HG02610 (cell line): ENCODE measurements around the gene IFT52.

Source experiments
- ATAC-seq: cut with Tn5 transposase; IDR thresholded peaks from one replicate; pipeline ENCODE4 v1.9.1; 2021; ENCODE audit warnings: mild to moderate bottlenecking, moderate library complexity; ENCODE audit not compliant: unreplicated experiment

IFT52 gene

GRCh38 chr20:43689165-43689564 is 98.4 kb downstream of the IFT52 start:
- ATAC-seq = no peak

DNA sequence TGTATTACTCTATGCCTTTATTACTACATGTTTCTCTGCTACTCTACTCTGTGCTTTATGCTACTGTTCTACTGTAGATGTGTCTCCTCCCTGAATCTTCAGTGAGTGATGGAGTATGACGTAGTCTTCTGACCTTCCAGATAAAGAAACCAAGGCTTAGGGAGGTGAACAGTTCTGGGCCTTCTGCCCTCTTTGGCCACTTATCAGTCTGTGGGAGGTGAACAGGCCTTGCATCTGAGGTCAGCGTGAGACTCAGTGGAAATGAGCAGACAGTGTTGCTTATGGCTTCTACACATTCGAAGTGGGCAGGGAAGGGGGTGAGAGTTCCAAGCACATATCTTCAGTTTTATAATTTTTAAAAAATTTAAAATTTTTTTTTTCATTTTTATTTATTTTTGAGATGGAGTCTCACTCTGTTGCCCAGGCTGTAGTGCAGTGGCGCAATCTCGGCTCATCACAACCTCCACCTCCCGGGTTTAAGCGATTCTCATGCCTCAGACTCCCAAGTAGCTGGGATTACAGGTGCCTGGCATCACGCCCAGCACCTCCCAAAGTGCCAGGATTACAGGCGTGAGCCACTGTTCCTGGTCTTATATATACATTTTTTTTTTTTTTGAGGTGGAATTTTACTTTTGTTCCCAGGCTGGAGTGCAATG is 100.3 kb downstream of the IFT52 start:
- no peak for ATAC-seq

- no peak for ATAC-seq
Measured at GRCh38 chr20:43691928-43692524, 101.3 kb downstream of the IFT52 start.

DNA sequence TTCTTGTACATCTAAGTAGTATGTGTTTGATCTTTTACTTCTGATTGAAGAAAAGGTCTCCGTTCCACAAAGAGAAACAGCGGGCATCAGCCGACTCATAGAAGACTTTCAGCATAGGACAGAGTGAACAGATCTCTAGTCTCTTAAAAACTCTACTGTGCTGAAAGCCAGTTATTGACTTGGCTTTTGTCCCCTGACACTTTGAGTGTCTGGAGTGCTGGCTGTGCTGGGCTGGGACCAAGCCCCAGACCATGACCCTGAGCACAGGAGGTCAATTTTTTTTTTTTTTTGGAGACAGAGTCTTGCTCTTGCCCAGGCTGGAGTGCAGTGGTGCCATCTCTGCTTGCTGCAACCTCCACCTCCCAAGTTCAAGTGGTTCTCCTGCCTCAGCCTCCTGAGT is 104.0 kb downstream of the IFT52 start:
- ATAC-seq = no peak

GRCh38 chr20:43695571-43695970 is 104.8 kb downstream of the IFT52 start:
- ATAC-seq = no peak
